ACHN (cell line): ENCODE results near the gene FMN2.

Experiments used
- DNase-seq: peaks from one replicate; pipeline ENCODE4 v3.0.0-alpha.2; 2015
- in situ Hi-C: cut with HindIII; loops from 2 replicates; pipeline ENCODE4 v1.10.0; 2017; ENCODE audit warnings: low sequenced_read_pairs, low pct_ligation_motif_present, low pct_unique_long_range_greater_than_20kb

FMN2 gene

DNA sequence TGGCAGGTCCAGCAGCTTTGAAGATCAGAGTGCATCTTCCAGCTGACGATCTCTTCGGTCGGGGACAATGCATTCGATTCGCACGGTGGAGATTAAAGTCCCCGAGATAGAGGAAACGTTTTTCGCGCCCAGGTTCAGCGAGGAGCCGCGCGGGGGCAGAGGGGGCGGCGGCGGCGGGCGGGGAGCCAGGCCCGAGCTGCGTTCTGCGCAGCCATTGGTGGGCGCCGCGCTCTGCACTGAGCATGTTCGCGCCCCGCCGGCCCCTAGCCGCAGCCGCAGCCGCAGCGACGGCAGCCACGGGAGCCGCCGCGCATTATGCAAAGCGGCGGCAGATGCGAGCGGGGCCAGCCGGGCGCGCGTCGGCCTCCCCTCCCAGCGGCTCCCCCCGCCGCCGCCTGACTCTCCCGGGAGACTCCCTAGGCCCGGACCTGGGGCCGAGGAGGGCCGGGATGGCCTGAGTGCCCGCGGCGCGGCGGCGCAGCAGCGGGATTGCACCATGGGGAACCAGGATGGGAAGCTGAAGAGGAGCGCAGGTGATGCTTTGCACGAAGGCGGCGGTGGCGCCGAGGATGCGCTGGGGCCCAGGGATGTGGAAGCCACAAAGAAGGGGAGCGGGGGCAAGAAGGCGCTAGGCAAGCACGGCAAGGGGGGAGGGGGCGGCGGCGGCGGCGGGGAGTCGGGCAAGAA lies at the start of gene FMN2:
FMN2 (plus strand) TSS at position 270 of the 687 bp plus-strand sequence; CDS start at position 497, 227 bp downstream.
- peak; percentile 72 for DNase-seq
- in situ Hi-C loops: no loop called here

DNA sequence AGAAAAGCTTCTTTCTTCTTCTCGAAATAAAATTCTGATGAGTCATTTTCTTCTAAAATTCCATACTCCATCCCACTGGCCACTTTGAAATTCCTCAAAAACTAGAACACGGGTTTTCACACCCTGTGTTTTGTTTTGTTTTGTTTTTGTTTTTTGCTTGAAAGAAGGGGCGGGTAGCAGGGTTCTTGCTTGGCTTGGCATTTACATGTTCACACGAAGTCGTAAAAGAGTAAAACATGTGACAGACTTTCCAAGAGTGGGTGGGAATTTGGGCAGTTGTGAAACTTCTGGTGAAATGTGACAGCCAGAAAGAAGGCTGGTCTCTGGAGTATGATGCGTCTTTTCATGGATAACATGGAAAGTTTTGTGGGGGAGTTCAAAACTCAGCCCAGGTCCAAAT lies 47.1 kb upstream of the FMN2 start:
- DNase-seq: no peak
- in situ Hi-C loops: loop anchor here (25.0 kb wide), 1 partner anchor 118 kb away; no protein-coding TSS in a partner anchor

DNA sequence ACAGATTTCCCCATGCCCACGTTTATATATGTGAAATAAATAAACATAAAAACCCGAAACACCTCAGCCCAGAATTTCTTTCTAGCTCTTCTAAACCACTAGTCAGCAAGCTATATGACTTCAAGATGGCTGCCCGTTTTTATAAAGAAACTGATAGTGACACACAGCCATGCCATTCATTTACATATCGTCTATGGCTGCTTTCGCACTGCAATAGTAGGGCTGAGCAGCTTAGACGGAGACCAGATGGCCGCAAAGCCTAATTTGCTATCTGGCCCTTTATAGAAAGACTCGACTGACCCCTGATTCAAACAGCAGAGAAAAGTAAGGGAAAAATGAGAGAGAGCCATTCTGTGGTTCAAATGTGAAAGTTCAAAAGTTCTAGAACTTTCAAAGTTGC lies 45.7 kb upstream of the FMN2 start:
- DNase-seq: no peak
- in situ Hi-C loops: loop anchor here (25.0 kb wide), 1 partner anchor 116 kb away; no protein-coding TSS in a partner anchor

DNA sequence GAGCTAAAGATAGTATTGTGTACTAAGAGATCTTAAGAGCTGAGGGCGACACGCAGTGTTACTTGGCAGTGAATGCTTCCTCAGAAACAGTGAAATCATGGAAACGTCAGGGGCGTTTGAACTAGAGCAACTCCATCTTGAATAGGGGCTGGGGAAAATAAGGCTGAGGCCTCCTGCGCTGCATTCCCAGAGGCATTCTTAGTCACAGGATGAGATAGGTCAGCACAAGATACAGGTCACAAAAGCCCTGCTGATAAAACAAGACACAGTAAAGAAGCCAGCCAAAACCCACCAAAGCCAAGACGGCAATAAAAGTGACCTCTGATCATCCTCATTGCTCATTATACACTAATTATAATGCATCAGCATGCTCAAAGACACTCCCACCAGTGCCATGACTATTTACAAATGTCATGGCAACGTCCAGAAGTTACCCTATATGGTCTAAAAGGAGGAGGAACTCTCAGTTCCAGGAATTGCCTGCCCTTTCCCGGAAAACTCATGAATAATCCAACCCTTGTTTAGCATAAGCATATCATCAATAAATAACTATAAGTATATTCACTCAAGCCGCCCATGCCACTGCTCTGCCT lies 37.5 kb upstream of the FMN2 start:
- DNase-seq: no peak
- in situ Hi-C loops: no loop called here

DNA sequence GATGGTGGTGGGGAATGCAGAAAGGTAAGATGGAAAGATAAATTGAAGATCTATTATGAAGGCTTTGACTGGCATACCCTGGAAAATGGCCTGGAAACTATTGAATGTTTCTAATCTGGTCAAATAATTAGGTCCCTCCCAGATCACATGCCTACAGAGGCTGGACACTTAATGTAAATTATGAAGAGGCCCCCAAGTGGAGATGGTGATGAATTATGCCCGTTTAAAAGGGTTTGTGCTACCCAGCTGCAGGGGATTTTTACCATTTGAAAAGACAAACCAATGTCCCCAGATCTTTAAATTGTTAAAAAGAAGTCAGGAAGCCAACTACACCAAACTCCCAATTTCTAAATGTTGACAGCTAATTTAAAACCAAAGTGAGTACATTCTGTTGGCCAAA lies 35.7 kb upstream of the FMN2 start:
- in situ Hi-C loops: no loop called here
- no peak for DNase-seq

DNA sequence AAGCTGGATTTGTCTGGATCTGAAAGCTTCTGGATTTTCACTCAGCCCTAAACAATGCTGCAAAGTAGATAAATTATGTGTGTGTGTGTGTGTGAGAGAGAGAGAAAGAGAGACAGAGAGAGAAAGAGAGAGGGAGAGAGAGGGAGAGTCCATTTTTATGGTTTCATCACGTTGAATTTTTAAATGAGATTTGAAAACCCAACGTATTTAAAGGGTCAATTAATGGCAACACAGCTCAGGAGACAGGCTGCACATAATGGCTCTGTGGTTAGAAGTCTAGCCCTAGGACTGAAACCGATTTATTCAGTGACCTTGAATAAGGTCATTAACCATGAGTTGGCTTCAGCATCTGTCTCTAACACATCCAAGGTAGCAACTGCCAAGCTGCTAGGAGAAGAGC lies 35.3 kb upstream of the FMN2 start:
- in situ Hi-C loops: no loop called here
- no peak for DNase-seq

DNA sequence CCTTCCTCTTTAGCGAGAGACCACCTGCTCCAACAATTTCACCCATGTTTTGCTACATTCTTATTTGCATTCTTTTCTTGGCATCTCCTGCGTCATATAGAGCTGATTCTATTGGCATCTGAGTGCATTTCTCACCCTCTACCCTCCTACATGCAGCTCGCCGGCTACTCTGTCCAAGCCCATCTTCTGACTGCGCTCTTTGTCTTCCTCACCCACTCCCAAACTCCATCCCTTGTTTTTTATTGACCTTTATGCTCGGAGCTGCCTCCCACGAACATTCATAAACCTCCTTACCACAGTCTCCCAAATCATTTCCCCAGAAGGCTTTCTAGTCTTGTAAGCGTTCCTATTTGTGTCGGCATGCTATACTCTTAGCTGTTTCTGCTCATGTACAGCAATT lies 33.6 kb upstream of the FMN2 start:
- in situ Hi-C loops: no loop called here
- no peak for DNase-seq

DNA sequence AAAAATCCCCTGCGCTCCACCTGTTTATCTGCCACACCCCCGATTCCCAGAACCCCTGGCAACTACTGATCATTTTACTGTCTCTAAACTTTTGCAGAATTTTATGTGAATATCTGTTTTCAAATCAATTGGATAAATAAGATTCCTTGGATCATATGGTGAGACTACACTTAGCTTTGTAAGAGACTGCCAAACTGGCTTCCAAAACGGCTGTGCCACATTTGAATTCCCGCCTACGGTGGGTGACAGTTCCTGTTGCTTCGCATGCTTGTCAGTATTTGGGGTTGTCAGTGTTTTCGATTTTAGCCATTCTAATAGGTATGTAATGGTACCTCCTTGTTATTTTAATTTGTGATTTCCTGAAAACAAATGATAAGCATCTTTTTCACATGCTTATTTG lies 22.7 kb upstream of the FMN2 start:
- in situ Hi-C loops: no loop called here
- no peak for DNase-seq

DNA sequence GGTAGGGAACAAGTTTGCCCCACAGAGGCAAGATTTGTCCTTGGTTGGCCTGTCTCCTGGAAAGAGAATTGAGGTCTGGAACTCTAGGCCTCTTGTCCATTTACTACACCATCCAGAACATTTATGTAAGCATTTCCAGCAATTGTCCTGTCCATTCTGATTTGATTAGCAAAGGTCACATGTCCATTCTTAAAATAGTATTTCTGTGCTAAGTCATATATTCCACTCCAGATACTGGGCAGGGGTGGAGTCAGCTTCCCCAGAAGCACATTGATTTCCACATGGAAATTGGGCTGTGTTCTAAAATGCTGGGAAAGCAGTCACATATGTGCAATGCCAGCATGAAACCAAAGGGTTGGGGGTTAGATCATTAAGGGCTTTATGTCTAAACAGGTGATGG lies 21.5 kb upstream of the FMN2 start:
- no peak for DNase-seq
- in situ Hi-C loops: no loop called here

DNA sequence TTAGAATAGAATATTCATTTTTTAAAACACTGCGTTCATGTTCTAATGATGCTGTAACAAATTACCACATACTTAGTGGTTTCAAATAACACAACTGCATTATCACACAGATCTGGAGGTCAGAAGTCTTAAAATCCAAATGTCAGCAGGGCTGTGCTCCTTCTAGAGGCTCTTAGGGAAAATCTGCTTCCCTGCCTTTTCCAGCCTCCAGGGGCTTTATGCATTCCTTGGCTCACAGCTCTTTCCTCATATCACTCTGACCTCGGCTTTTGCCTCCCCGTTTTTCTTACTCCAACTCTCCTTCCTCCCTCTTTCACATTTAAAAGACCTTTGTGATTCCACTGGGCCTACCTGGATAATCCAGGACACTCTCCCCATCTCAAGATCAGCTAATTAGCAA lies 18.6 kb upstream of the FMN2 start:
- no peak for DNase-seq
- in situ Hi-C loops: no loop called here

DNA sequence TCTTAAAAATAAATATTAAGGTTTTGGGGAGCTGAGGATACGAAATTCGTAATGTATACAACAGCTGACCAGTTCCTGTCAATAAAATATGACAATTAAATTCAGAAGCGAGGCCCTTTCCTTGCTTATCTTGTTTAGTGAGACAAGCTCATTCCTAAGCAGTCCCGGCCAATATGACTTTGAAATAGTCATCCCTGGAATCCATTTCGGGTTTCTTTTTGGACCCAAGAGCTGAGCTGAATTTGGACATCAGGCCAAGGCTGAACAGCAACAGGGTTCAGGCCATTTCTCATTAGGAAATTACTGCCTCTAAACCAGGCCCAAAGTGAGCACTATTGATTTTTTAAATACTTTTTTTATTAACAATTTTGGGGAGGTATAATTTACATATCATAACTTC lies 17.3 kb upstream of the FMN2 start:
- DNase-seq: no peak
- in situ Hi-C loops: no loop called here

DNA sequence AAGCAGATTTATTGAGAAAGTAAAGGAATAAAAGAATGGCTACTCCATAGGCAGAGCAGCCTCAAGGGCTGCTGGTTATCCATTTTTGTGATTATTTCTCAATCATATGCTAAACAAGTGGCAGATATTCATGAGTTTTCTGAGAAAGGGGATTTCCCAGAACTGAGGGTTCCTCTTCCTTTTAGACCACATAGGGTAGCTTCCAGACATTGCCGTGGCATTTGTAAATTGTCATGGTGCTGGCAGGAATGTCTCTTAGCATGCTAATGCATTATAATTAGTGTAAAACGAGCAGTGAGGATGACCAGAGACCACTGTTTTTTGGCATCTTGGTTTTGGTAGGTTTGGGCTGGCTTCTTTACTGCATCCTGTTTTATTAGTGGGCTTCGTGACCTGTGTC lies 16.8 kb upstream of the FMN2 start:
- in situ Hi-C loops: no loop called here
- no peak for DNase-seq

DNA sequence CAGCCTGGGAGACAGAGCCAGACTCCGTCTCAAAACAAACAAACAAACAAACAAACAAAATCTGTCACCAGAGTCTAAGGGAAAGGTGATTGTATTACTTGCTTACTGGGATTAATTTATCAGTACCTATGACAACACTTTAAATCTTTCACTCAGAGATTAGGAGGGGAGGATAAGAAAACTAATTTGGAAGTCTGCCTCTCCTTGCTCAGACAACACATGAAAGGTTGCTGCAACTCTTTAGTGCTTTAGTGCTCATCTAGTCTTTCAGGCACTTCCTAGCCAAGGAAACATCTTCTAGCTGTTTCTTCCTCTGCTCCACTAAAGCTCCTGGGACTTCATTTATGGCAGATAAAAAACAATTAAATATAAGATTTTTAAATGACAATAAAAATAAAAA lies 7.3 kb upstream of the FMN2 start:
- in situ Hi-C loops: no loop called here
- DNase-seq: no peak

DNA sequence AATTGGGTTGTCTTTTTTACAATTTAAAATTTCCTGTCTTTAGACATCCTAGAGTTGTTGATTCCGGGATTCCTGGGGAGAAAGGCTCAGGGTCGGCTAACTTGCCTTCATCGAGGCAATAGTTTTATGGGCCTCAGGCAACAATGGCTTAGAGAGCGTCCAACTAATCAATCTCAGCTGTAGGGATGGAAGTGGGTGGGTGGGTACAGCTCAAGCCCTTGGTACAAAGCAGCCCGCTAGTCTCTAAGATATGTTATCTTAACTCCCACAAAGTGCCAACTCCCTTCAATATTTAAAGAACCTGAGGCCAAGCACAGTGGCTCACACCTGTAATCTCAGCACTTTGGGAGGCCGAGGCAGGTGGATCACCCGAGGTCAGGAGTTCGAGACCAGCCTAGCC lies 6.9 kb upstream of the FMN2 start:
- DNase-seq: no peak
- in situ Hi-C loops: no loop called here

DNA sequence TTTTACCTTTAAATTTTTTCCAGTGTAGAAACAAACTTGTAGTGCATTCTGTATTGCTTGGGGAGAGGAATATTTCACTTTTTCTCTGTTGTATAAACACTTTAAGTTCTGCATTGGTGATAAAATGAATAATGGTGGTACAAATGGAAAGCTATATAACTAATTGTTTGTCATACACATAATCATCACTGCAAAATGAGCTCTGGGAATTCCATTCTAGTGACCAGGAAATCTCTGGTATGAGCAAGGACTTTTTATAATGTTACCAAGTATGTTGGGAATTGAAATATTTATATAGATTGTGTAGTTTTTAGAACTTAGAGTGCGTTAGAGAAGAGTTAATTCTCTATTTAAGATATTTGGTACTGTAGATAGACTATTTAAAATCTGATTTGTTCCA lies 5.0 kb upstream of the FMN2 start:
- in situ Hi-C loops: no loop called here
- DNase-seq: no peak

DNA sequence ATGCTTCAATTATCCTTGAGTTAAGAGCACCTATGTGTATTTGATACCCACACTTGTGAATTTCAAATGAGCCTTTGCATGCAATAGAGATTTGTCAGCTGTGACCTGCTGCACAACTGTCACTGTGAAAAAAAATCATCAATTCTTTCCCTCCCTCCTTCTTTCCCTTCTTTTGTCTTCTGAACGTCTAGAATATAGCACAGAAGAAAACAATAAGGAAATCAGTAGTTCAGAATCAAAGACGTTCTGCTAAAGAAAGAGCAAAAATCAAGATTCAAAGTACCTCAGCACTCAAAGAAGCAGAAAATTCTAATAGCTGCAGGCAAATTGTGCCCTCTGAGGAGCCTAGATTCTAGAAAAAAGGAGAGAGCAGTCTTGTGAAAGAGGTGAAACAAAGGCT lies 1.7 kb upstream of the FMN2 start:
- in situ Hi-C loops: no loop called here
- no peak for DNase-seq

DNA sequence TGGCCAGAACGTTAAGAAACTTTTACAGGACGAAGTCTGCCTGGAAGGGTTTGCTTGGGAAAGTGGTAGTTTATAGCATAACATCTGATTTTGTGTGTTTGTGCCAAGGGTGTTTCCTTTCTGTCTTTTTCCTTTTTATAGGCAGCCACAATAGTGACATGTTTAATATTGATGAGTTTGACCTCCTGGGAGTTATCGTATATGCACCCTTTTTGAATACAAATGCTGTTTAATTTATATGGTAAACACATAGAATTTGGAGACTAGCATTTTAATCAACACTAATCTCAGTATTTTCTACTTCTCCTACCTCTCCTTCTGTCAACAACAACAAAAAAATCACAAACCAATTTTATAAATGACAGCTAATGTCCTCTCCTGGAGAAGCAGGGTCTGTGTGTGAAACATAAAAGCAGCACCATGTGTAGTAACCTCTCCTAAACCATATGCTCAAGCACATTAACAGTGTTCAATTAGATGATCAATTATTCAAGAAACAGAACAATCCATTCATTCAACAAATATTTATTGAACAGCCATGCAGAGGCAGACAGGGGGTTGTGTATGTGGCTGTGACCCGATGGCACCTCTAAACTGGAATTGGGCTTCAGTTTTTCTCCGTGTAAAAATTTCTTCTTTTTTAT lies 604 bp upstream of the FMN2 start:
- DNase-seq: no peak
- in situ Hi-C loops: no loop called here

DNA sequence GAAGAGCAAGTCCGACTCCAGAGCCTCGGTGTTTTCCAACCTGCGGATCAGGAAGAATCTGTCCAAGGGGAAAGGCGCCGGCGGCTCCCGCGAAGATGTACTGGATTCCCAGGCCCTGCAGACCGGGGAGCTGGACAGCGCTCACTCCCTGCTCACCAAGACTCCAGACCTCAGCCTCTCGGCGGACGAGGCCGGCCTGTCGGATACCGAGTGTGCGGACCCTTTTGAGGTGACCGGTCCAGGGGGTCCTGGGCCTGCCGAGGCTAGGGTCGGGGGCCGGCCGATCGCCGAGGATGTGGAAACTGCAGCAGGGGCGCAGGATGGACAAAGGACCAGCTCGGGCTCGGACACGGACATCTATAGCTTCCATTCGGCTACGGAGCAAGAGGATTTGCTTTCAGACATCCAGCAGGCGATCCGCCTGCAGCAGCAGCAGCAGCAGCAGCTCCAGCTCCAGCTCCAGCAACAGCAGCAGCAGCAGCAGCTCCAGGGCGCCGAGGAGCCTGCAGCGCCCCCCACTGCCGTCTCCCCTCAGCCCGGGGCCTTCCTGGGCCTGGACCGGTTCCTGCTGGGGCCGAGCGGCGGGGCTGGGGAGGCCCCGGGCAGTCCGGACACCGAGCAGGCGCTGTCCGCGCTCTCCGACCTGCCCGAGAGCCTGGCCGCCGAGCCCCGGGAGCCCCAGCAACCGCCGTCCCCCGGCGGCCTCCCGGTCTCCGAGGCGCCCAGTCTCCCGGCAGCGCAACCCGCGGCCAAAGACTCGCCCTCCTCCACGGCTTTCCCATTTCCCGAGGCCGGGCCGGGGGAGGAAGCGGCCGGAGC lies 827 bp downstream of the FMN2 start:
- in situ Hi-C loops: no loop called here
- peak; percentile 60 for DNase-seq
